GM23338 (cell line): ENCODE results near the gene TSPAN33.

ENCODE experiments used
- CREB1 ChIP-seq: fragments of 250-450 bp; sonication (Bioruptor Pico); IDR thresholded peaks from 2 replicates; pipeline ENCODE4 v1.5.0; 2020; ENCODE audit warnings: low read depth, mild to moderate bottlenecking, moderate library complexity
- CTCF ChIP-seq, 2 experiments: fragments of 200-600 bp in 1 of 2; sonication (generic) in 1 of 2; conservative IDR thresholded peaks; 2 replicates each; pipeline versions ENCODE4 v1.5.1 to v1.6.1; 2016 to 2017; ENCODE audit warnings: antibody characterized with exemption in 2 of 2, low read depth in 2 of 2, mild to moderate bottlenecking in 2 of 2, moderate library complexity in 1 of 2
- EZH2 ChIP-seq: fragments of 200-600 bp; sonication (generic); IDR thresholded peaks from one replicate; pipeline ENCODE4 v1.8.0; 2017; ENCODE audit warnings: antibody characterized with exemption, mild to moderate bottlenecking, low read depth; ENCODE audit not compliant: unreplicated experiment
- EZH2phosphoT487 ChIP-seq: fragments of 200-600 bp; sonication (generic); IDR thresholded peaks from one replicate; pipeline ENCODE4 v1.8.1; 2018; ENCODE audit warnings: antibody characterized with exemption; ENCODE audit not compliant: unreplicated experiment
- JUNB ChIP-seq: IDR thresholded peaks from one replicate; pipeline ENCODE4 v1.6.1; 2016; ENCODE audit warnings: antibody characterized with exemption; ENCODE audit not compliant: unreplicated experiment
- NANOG ChIP-seq: IDR thresholded peaks from 2 replicates; pipeline ENCODE4 v1.6.1; 2016; ENCODE audit warnings: antibody characterized with exemption, borderline replicate concordance
- POLR2AphosphoS5 ChIP-seq: IDR thresholded peaks from 2 replicates; pipeline ENCODE4 v1.6.1; 2016; ENCODE audit warnings: antibody characterized with exemption, low read depth
- REST ChIP-seq: IDR thresholded peaks from one replicate; pipeline ENCODE4 v1.6.1; 2018; ENCODE audit warnings: antibody characterized with exemption; ENCODE audit not compliant: unreplicated experiment
- ZNF331 ChIP-seq: fragments of 250-450 bp; sonication (Bioruptor Pico); IDR thresholded peaks from 2 replicates; pipeline ENCODE4 v1.5.0; 2020; ENCODE audit warnings: low read depth, mild to moderate bottlenecking, moderate library complexity

- TF ChIP-seq CTCF (conservative IDR thresholded peaks at IDR 0.05; ENCODE audit: low read depth in 2 of 2) (peak; percentile 88 to 99), EZH2 (no peak), JUNB (no peak), POLR2AphosphoS5 (no peak), EZH2phosphoT487 (no peak), REST (no peak), CREB1 (CRISPR knock-in tag) (no peak), NANOG (no peak), ZNF331 (CRISPR knock-in tag) (no peak)
These were observed 65.9 kb downstream of the TSPAN33 start for GRCh38 chr7:129210256-129210988.
